GM18499 (cell line): Measurements from ENCODE around the gene EFTUD2.
"Not testable (repeated sequence)": the region's sequence is repeated elsewhere in the genome, so short reads cannot be mapped to it uniquely, and the experiment has no call there.

Experiments used
- ATAC-seq: cut with Tn5 transposase; IDR thresholded peaks from one replicate; pipeline ENCODE4 v1.9.1; 2021; ENCODE audit warnings: moderate number of reproducible peaks; ENCODE audit not compliant: insufficient read depth, unreplicated experiment

Gene EFTUD2

DNA sequence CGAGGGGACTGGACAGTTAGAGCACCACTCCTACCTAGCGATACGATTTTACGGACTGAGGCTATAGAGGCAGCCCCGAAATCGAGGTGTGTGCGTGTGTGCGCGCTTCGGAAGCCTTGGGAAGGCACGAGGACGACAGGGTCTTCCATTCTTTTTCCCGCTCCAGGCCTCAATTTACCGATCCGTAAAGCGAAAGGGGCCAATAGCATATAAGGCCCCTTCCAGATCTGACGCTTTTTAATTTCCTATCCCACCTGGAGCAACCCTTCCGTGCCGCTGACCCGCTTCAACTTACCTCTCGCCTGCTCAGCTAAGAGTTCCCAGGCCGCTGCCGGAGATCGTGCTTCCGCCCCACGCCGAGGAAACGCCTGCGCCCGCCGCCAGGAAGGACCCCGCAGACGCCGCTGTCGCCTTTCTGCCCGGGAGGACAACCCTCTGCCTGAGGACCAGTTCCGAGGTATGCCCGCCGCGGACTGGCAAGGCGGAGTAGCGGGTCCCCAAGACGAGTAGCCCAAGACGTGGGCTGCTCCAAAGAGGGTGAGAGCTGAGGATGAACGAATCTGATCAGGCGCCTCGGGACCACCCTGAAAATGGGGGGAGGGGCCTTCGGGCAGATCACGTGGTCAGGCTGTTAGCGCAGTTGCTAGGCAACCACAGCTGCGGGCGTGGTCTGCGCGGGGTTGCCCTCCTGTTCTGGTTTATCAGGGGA, at the start of gene EFTUD2:
EFTUD2 (minus strand) TSS at position 372 of the 709 bp plus-strand sequence. CDS start 4,924 bp downstream, outside the sequence.
- ATAC-seq = no peak

DNA sequence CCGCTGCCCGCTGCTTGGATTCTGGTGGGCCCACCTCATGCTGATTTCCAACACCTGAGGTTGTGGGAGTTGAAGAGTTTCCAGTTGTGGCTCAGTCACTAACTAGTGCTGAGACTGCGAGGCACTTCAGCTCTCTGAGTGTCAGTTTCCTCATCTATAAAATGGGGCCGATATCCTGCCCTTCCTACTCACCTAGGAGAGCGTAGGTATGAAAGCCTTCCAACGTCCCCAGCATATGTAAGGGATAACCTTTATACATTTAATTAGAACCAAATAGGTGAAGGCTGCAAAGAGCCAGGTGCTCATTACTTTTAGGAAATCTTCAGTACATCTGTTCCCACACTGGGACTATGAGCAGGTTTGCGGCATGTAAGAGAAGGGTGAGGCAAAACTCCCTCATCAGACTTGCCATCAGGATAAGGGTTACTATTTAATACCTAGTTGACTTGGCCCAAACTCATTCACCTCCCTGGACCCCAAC, 49.1 kb upstream of the EFTUD2 start:
- no peak for ATAC-seq

DNA sequence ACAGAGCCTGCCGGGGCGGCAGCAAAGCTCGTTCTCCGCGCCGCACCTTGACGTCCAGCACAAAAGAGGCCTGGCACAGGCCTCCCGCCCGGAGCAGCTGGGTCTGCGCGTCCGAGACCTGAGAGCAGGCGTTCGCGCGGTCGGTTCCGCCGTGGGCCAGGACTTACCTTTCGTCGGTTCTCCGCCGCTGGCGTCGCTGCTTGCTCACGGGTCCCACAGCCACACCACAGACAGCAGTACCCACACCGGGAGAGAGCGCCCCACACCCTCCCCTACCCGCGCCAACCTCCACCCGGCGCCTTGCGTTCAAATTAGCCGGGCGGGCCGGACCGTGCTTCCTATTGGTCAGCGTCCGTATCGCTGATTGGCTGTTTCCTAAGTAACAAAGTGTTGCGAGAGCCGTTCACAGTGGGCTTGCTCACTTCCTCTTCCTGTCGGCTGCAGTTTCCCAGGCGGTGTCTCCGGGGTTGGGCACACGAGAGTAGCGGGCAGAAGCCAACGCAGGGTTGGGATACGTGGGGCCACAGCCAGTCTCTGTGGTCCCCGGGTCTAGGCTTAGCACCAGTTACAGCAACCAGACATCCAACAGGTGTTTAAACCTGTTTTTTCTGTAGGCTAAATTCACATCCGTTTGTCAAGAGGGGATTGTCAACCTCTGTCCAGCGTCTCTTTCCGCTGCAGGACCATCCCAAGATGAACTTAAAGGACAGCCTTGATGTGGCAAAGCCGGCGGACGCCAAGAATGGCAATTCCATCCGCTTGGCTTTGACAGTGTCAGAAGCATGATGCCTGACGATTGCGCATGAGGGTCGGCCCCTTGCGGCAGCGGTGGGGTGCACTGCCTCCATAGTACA, 48.4 kb upstream of the EFTUD2 start, which contains the start of gene KIF18B:
KIF18B (minus strand) TSS at position 313 of the 854 bp plus-strand sequence. CDS start 11,429 bp downstream, outside the sequence.
- ATAC-seq = peak; percentile 81

DNA sequence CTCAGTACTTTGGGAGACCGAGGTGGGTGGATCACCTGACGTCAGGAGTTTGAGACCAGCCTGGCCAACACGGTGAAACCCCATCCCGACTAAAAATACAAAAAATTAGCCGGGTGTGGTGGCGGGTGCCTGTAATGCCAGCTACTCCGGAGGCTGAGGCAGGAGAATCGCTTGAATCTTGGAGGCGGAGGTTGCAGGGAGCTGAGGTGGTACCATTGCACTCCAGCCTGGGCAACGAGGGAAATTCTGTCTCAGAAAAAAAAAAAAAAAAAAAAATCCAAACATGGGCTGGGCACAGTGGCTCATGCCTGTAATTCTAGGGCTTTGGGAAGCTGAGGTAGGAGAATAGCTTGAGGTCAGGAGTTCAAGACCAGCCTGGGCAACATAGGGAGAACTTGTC, 46.4 kb upstream of the EFTUD2 start:
- ATAC-seq = not testable (repeated sequence)

DNA sequence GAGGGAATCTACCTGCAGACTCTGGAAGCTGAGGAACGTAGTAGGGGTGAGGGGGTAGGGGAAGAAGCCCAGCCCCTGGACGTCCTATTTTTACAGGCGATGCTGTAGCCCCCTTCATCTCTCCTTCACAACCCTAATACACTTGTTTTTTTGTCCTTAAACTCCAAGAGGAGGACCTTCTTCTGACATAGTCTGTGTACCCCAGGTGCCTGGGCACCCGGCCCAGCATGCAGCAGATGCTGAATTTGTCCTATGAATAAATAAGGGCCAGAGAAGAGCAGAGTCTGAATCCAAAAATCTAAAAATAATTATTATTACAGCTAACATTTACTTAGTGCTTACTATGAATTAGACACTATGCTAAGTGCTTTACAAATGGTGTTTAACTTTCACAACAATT, 43.2 kb upstream of the EFTUD2 start:
- ATAC-seq = no peak

DNA sequence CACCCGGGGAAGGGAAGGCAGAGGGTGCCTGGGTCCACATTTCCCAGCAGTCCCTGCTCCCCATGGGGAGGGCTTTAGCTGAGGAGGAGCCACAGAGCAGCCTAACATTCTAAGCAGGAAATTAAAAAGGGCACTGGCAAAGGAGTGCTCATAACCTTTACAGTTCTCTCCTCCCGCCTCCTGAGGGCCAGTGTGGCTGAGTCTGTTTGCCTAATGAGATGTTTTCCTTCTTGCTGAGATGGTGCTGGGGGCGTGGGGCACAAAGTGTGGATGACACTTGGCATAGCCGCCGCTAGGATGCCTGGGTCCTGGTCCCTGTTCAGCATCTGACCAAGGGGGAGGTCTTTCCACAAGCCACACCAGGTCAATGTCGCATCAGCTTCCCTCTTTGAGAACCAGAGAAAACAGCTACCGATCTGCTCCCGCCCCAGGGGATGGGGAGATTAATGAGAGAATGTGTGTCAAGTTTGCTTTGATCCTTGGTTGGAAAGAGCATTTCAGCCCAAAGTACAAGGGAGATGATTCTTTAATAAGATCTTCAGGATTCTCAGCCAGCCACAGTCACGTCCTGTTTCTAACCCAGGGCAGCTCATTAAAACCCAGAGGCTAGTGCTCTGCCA, 42.6 kb upstream of the EFTUD2 start:
- ATAC-seq = no peak

DNA sequence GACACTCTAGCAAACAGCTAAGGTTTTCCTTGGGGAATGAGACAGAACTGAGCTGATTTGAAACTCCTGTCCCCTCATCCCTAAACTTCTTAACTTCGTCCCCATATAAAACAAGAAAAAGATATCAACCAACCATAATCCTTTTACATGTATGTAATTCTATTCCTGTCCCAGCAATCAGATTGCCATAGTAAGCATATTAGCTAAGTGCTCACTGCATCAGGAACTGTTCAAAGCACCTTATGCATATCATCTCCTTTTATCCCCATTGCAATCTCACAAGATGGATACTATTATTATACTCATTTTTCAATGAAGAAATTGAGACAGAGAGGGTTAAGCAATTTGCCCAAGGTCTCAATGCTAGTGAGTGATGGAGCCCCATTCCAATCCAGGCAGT, 41.5 kb upstream of the EFTUD2 start:
- no peak for ATAC-seq

DNA sequence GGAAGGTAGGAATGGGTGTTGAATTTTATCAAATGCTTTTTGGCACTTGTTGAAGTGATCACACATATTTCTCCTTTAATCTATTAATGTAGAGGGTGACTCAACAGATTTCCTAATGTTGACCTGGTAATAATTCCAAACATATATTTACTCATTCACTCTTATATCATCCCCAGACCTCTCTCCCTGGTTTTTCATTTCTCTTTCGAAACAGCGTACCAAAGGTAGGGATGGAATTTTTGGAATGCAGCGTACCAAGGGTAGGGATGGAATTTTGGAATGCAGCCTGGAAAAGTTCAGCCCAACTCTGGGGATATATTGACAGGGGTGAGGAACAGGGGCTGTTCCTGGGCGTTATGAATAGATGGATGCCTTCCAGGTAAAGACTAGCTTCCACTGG, 41.1 kb upstream of the EFTUD2 start:
- ATAC-seq = no peak

DNA sequence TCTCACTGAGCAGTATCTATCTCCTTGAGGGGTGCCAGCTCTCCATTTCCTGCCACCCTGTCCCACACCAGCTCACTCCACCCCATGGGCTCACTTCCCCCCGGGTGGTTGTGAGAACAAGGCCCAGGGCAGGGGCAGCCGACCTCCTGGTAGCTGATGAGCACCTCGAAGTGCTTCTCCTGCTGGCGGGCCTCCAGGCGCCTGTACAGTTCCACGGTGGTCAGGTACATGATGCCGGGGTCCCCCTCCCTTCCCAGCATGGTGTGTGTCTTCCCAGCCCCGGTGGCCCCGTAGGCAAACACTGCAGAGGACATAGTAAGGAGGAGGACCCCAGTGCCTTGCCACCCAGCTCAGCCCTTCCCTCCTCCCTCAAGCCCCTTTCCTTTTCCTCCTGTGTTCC, 35.9 kb upstream of the EFTUD2 start:
- no peak for ATAC-seq

DNA sequence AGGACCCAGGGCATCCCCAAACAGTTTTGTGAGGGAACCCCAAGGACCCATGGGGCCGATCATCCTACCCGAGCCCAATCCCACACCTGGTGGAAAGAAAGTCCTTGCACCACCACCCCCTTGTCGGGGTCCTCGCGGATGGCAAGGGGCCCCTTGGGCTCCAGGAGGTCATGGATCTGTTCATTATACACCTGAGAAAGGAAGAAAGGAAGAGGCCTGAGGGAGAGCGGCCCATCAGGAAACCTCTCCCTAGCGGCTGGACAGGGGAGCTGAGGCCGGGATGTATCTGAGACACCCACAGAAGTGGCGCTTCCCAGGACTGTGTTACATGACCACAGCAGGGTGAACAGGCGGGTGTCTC, 35.5 kb upstream of the EFTUD2 start:
- ATAC-seq = no peak

DNA sequence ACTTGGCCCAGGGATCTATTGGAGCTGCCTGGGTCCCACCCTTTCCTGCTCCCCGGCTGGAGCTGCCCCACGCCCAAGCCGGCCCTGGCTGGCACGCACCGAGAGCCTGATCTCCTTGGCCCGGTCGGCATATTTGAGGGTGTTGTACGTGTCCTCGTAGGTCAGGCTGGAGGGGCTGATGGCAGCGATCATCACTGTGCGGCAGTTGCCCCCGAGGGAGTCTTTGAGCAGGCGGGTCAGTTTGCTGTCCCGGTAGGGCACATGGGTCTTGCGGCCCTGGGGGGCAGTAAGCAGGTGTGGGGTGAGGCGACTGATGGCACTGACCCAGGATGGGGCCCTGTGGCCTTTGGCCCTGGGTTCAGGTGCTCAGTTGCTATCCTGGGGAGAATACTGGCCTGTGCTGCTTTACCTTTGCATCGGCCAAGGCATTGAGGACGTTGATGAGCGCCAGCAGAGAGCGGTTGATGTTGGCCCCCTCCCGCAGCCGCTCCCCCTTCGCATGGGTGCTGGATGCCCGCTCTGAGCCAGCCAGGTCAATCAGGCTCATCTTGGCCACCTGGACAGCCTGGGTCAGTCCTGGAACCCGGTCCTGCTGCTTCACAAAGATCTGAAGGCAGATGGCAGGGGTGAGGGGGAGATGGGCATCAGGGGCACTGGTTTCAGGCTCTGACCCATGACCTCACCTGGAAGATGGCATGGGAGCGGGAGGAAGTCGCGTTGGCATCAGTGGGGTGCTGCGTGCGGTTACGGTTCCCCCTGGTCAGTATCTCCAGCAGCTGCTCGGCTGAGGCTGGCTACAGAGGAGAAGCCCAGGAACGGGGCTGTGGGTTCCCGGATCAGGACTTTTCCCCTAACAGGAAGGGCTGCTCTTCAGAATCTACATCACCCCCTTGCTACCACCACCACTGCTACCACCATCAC, 34.8 kb upstream of the EFTUD2 start:
- ATAC-seq = no peak

DNA sequence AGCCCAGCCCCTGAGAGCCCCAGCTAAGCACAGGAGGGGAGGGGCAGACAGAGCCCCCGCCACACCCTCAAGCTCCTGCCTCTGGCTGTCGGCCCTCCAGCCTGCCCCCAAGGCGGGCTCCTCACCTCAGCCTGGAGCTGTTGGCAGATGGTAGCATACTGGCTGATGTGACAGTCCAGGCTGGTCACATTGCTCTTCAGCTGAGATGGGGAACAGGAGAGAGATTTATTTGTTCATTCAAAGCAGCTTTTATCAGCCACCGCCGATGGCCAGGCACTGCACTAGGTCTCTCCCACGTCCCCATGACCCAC, 33.5 kb upstream of the EFTUD2 start:
- ATAC-seq = no peak

DNA sequence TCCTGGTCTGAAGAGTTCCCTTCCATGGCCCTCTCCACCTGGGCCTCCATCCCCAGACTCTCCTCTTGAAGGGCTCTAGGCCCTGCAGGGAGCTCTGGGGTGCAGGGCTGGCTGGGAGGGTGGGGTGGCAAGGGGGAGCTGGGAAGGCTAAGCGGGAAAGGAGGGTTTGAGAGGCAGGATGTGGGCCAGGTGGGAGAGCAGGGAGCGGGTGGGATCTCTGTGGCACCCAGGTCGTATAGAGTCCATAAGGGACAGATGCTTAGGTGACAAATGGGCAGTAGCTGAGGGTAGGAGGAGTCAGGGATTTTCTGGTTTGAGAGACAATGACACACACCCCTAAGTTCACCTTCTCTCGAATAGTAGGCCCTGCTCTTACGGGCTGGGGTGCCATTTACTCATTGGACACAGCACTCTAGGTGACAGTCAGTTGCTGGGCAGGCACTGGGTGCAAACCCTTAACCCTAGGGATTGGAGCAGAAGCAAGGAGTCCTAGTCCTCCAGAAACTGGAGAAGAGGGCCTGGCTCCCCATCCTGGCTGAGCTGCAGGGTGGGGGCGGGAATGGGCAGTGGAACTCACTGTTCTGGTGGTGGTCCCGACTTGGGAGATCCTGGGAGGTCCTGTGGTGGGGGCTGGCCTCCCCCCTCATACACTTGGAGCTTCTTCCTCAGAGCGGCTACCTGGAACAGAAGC, 33.0 kb upstream of the EFTUD2 start:
- no peak for ATAC-seq

DNA sequence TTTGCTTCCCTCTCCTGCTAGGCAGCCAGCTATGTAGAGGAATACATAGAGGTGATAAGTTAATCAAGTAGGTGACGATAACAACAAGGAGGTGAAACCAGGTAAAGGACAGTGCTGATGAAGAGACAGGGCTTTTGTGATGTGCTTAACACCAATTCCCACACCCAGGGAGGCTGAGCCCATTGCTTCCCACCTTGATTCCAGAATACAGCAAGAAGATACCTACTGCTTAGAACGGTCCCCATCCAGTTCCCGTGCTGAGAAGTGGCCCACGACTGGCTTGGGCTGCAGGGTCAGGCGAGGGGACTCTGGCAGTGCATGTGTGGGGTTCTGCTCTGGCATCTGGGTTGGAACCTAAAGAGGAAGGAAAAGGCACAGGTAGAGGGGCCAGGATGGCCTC, 32.1 kb upstream of the EFTUD2 start:
- no peak for ATAC-seq

DNA sequence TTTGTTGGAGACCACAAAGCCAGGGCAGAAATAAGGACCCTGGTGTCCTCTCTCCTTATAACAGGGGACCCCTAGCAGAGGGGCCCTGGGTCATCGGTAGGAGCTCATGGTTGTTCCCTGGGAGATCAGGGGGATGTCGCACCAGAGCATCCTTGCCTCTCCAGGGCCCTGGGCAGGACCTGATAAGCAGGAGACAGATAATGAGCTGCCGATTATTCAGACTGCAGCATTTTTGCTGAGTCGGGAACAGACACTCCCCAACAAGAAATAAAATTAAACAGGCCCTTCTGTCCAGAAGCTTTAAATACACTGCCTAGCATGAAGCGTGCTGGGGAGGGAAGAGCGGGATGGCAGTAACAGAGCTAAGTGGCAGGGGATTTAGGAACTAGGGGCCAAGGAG, 31.4 kb upstream of the EFTUD2 start:
- no peak for ATAC-seq

DNA sequence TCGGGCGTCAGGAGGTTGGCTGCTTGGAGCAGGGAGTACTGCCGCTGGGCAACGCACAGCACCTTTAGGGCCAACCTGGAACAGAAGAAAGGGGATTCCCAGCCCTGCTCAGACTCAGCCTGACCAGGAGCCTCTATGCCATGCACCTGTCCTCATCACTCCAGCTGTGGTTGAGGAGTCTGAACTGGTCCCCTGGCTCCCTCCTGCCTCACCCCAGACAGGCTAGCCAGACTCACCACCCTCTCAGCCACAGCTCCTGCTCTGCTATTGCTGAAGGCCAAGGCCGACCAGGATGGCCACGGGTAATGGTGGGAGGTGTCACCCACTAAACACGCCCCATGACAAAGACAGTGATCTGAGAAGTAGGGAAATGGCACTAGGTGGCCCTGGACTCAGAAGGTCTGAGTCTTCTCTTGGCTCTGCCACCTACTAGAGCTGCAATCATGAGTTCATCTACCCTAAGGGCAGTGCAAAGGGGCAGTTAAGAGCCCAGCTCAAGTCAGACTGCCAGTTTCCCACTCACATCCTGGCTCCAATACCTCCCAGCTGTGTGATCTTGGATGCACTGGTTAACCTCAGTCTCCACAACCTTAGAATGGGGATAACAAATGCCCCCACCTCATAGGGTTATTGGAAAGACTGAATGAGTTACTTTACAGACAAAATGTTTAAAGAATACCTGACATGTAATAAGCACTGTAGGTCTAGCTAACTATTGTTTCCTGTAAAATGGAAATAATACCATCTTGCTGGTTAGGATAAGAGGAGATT, 29.9 kb upstream of the EFTUD2 start:
- no peak for ATAC-seq

DNA sequence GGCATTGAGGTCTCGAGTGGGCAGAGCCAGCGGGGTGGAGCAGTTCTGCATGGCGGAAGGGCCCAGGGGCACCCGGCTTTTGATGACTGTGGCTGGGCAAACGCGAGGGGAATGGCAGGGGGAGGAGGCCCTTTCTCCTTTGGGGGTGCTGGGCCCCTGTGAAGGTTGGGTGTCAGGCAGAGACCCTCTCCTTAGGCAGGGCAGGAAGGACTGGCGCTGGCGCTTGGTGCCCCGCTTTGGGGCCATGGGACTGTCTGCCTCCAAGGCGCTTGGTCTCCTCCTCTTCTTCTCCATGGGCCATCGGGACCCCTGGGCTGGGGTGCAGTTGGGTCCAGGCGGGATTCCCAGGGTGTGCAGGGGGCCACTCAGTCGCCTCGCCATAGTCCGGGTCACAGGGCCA, 28.9 kb upstream of the EFTUD2 start:
- ATAC-seq = no peak

DNA sequence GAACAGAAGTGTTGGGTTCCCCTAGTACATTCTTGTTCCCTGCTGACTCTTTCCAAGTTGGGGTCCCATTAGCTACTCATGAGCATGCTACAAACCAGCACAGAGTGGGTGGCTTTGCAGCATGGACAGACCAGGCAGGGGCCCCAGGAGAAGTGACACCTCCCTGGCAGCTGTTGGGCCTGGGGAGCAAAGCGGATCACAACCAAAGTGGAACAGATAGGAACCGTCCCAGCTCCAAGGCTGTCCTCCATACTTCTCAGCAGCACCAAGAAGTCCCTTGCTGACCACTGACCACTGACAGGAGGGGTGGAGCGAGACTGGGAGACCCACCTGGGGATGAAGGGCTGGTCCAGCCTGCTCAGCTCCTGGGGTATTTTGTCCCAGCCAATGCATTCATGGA, 28.5 kb upstream of the EFTUD2 start:
- no peak for ATAC-seq
